ENCODE data around the gene ABCA2.

DNA sequence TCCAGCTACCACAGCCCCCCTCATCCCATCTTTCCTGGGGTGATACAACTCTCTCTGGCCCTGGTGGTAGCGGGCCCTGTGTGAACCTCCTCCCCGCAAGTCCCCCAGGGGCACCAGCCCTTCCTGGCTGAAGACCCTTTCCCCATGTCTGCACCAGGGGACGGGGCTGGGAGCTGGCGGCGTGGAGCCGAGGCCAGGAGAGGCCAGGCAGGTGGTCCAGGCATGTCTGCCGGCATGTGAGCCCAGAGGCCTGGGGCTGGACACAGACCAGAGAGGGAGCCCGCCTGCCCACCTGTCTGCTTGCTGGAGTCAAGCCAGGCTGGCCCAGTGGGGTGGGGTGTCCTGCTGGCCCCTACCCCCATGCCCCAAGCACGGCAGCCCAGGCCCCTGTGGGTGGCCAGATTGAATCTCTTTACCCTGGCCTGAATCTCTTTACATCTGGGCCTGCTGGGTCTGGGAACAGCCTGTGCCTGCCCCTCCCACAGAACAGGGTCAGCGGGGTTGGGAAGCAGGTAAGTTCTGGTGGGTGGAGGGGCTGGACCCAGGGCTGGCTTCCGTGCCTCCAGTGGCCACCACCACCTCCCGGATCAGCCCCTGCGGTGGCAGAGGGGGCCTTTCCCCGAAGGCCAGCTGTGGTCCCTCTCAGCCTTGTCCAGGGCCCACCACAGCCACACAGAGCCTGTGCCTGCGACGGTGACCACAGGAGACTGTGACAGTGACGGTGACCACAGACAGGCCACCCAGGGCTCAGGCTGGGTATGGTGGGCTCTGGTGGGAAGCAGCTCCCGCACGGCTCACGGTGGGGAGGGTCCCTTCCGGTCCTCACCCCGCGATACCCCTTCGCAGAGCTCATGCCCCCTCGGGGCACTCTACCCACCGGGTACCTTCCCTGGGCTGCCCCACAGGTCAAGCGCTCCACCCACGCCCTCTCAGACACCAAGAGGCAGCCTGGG is 68.9 kb downstream of the ABCA2 start:
- TF ChIP-seq, protein P1, sequence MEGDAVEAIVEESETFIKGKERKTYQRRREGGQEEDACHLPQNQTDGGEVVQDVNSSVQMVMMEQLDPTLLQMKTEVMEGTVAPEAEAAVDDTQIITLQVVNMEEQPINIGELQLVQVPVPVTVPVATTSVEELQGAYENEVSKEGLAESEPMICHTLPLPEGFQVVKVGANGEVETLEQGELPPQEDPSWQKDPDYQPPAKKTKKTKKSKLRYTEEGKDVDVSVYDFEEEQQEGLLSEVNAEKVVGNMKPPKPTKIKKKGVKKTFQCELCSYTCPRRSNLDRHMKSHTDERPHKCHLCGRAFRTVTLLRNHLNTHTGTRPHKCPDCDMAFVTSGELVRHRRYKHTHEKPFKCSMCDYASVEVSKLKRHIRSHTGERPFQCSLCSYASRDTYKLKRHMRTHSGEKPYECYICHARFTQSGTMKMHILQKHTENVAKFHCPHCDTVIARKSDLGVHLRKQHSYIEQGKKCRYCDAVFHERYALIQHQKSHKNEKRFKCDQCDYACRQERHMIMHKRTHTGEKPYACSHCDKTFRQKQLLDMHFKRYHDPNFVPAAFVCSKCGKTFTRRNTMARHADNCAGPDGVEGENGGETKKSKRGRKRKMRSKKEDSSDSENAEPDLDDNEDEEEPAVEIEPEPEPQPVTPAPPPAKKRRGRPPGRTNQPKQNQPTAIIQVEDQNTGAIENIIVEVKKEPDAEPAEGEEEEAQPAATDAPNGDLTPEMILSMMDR (IDR thresholded peaks at IDR 0.05): no peak
- TF ChIP-seq, protein P2, sequence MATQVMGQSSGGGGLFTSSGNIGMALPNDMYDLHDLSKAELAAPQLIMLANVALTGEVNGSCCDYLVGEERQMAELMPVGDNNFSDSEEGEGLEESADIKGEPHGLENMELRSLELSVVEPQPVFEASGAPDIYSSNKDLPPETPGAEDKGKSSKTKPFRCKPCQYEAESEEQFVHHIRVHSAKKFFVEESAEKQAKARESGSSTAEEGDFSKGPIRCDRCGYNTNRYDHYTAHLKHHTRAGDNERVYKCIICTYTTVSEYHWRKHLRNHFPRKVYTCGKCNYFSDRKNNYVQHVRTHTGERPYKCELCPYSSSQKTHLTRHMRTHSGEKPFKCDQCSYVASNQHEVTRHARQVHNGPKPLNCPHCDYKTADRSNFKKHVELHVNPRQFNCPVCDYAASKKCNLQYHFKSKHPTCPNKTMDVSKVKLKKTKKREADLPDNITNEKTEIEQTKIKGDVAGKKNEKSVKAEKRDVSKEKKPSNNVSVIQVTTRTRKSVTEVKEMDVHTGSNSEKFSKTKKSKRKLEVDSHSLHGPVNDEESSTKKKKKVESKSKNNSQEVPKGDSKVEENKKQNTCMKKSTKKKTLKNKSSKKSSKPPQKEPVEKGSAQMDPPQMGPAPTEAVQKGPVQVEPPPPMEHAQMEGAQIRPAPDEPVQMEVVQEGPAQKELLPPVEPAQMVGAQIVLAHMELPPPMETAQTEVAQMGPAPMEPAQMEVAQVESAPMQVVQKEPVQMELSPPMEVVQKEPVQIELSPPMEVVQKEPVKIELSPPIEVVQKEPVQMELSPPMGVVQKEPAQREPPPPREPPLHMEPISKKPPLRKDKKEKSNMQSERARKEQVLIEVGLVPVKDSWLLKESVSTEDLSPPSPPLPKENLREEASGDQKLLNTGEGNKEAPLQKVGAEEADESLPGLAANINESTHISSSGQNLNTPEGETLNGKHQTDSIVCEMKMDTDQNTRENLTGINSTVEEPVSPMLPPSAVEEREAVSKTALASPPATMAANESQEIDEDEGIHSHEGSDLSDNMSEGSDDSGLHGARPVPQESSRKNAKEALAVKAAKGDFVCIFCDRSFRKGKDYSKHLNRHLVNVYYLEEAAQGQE (IDR thresholded peaks at IDR 0.05; ENCODE audit: insufficient read depth in 1 of 2, low read depth in 2 of 2, low read length in 1 of 2): no peak
